Left forelimb (tissue), 1 donor: ENCODE measurements around the gene BROX.
A peak's percentile ranks its signal among the peaks of the same experiment; 100 is the strongest.
"Not testable (repeated sequence)": the region's sequence is repeated elsewhere in the genome, so short reads cannot be mapped to it uniquely, and the experiment has no call there.

ENCODE experiments used
- DNase-seq: peaks from one replicate; pipeline ENCODE4 v3.0.0-alpha.2; 2018; ENCODE audit warnings: low spot score

Gene BROX

GRCh38 chr1:222732216-222733159 lies 20.1 kb downstream of the BROX start:
- DNase-seq, result no peak

GRCh38 chr1:222734740-222735139 lies 22.4 kb downstream of the BROX start:
- DNase-seq, result no peak

- DNase-seq, result no peak
Measured at GRCh38 chr1:222736470-222736869, 24.1 kb downstream of the BROX start.

- no peak for DNase-seq
Measured at GRCh38 chr1:222736972-222737371, 24.6 kb downstream of the BROX start, which contains the start of gene FAM177B. Gene FAM177B (plus strand): TSS chr1:222737202. CDS start chr1:222746546, 9,344 bp downstream.

- no peak for DNase-seq
Measured at GRCh38 chr1:222739465-222739864, 27.1 kb downstream of the BROX start.

GRCh38 chr1:222739929-222740328 lies 27.6 kb downstream of the BROX start:
- no peak for DNase-seq

GRCh38 chr1:222741630-222742457 lies 29.5 kb downstream of the BROX start:
- not testable (repeated sequence) for DNase-seq

- DNase-seq, result no peak
Measured at GRCh38 chr1:222749927-222750326, 37.6 kb downstream of the BROX start.

- no peak for DNase-seq
Measured at GRCh38 chr1:222750651-222751050, 38.3 kb downstream of the BROX start.

GRCh38 chr1:222751255-222751654 lies 38.9 kb downstream of the BROX start:
- no peak for DNase-seq

GRCh38 chr1:222754366-222755139 lies 42.2 kb downstream of the BROX start:
- DNase-seq, result peak; percentile 72

- DNase-seq, result no peak
Measured at GRCh38 chr1:222757646-222758268, 45.4 kb downstream of the BROX start.

GRCh38 chr1:222759451-222760035 lies 47.2 kb downstream of the BROX start:
- no peak for DNase-seq

GRCh38 chr1:222761083-222761482 lies 48.7 kb downstream of the BROX start:
- DNase-seq, result no peak

GRCh38 chr1:222762178-222762577 lies 49.8 kb downstream of the BROX start:
- not testable (repeated sequence) for DNase-seq

- no peak for DNase-seq
Measured at GRCh38 chr1:222767152-222767571, 54.8 kb downstream of the BROX start.

GRCh38 chr1:222768592-222768991 lies 56.2 kb downstream of the BROX start:
- DNase-seq, result no peak

- DNase-seq, result no peak
Measured at GRCh38 chr1:222769181-222769580, 56.8 kb downstream of the BROX start.

- DNase-seq, result no peak
Measured at GRCh38 chr1:222769971-222770620, 57.7 kb downstream of the BROX start.

- no peak for DNase-seq
Measured at GRCh38 chr1:222772996-222773379, 60.6 kb downstream of the BROX start.

GRCh38 chr1:222777463-222777862 lies 65.1 kb downstream of the BROX start:
- no peak for DNase-seq
